ENCODE results near the gene ITGA2. TPM values are rescaled to one million over a fixed set of nuclear protein-coding genes. Genes with fewer than 3 reads are reported as not detected.

ITGA2 gene
- total and polyA plus RNA-seq, 2 experiments from 2014 or later = 10.4 to 21.5 TPM

DNA sequence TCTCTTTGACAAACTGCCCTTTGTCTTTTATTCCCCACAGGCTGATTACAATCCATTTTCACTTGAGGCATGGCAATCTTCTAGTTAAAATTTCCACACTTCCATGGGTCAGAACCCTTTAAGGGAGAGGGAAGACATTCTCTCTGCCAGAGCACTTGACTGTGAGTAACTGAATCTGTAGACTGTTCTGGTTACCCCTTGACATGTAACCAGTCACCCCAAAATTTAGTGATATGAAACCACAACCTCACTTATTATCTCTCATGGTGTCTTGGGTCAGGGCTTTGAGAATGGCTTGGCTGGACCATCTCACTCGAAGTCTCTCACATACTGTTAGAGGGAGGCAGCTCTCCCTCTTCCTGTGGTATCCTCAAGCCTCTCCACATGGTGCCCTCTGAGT, 14.0 kb downstream of the ITGA2 start:
- Histone ChIP-seq H3K79me2 (ENCODE audit: insufficient read depth) (peaks cover 90% of the 10 kb centered on the region), H3K36me3 (ENCODE audit: low read depth) (0 out of 2 replicates have a peak, but pooled peaks cover 3% of the 10 kb centered on the region), H3K9ac (no peak overlapping the region), H3K27me3 (replicated peaks; ENCODE audit: insufficient read depth) (no peaks in the 10 kb centered on the region), H3K27ac (no peak overlapping the region), H3K9me3 (ENCODE audit: low read depth) (no peaks in the 10 kb centered on the region), H2AFZ (no peak overlapping the region), H4K20me1 (ENCODE audit: insufficient read depth) (no peaks in the 10 kb centered on the region), H3K9me2 (ENCODE audit: insufficient read depth) (no peaks in the 10 kb centered on the region), H3K4me2 (ENCODE audit: unreplicated experiment) (no peak overlapping the region), H3F3A (ENCODE audit: insufficient read depth) (peaks cover 89% of the 10 kb centered on the region), H3K4me3 (no peak overlapping the region), H3K4me1 (ENCODE audit: insufficient read depth) (peaks cover 60% of the 10 kb centered on the region)
- TF ChIP-seq EZH2 (IDR thresholded peaks at IDR 0.05; ENCODE audit: insufficient read depth, poor library complexity, severe bottlenecking) (no peak), EZH2phosphoT487 (IDR thresholded peaks at IDR 0.05; ENCODE audit: insufficient read depth, low read depth) (no peak)
- in situ Hi-C loops (cut with MboI) = no loop called here
- no peak for DNase-seq
- 89 to 95% methylated on average over 1 of the region's 1 CpG for WGBS, 2 experiments (ENCODE audit: low coverage in 1 of 2, low lambda C conversion rate in 2 of 2, missing lambda C conversion rate in 2 of 2)

DNA sequence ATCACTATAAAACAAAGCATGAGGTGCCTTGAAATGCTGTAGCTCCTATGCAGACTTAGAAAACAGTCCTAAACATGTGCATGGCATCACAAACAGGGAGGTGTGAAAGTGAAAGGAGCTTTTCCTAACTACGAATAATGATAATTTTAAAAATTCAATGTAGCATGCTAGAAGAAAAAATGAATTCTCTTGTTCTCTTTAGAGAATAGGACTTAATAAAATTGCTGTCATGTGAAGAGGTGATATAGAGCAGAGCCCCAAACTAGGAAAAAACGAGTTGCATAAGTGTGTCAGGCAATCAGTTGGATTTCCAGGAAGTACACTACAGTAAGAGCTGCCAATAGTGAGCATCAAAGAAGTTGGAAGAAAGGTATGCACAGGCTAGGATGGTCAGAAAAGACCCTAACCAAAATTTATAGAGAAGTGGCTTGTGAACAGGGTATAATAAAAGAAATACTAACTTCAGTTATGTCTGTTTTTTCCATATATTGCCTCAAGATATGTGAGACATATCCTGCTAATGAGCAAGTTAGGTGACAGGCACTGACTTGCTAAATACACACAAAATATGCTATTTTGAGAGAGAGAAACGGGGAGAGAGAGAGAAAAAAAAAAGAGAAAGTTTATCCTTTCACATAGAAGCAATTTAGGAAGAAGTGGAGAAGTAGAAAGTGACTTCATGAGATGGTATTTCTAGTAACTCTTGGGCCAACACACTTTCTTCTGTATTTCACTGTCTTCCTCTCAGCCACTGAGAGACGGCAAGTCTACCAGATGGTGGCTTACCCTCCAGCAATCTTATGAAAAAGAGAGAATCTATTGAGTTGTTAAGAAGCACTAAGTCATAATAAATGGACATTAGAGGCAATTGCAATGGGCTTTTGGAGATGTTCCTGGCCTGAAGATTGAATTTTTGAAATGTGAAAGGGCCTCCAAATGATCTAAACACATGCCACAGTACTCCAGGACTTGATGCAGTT, 18.0 kb downstream of the ITGA2 start:
- in situ Hi-C loops (cut with MboI) = no loop called here
- peak; percentile 62 for DNase-seq
- H3K4me1 ChIP-seq (ENCODE audit: insufficient read depth) = peaks cover 71% of the 10 kb centered on the region
- H4K20me1 ChIP-seq (ENCODE audit: insufficient read depth) = no peaks in the 10 kb centered on the region
- H3K79me2 ChIP-seq (ENCODE audit: insufficient read depth) = peaks cover 89% of the 10 kb centered on the region
- no peaks in the 10 kb centered on the region for H3K9me3 ChIP-seq (ENCODE audit: low read depth)
- peak overlapping the region; percentile 53 for H3K9ac ChIP-seq
- no peaks in the 10 kb centered on the region for H3K27me3 ChIP-seq (replicated peaks; ENCODE audit: insufficient read depth)
- H2AFZ ChIP-seq = peak overlapping the region; percentile 64
- peaks cover 96% of the 10 kb centered on the region for H3F3A ChIP-seq (ENCODE audit: insufficient read depth)
- 0 out of 2 replicates have a peak, but pooled peaks cover 3% of the 10 kb centered on the region for H3K36me3 ChIP-seq (ENCODE audit: low read depth)
- TF ChIP-seq EZH2phosphoT487 (IDR thresholded peaks at IDR 0.05; ENCODE audit: insufficient read depth, low read depth) = no peak
- no peak for TF ChIP-seq EZH2 (IDR thresholded peaks at IDR 0.05; ENCODE audit: insufficient read depth, poor library complexity, severe bottlenecking)
- peak overlapping the region; percentile 73 for H3K27ac ChIP-seq
- H3K4me3 ChIP-seq = peak overlapping the region; percentile 65
- peak overlapping the region; percentile 74 for H3K4me2 ChIP-seq (ENCODE audit: unreplicated experiment)
- no peaks in the 10 kb centered on the region for H3K9me2 ChIP-seq (ENCODE audit: insufficient read depth)
- WGBS, 2 experiments (ENCODE audit: low coverage in 1 of 2, low lambda C conversion rate in 2 of 2, missing lambda C conversion rate in 2 of 2) = 12 to 15% methylated on average over 4 of the region's 4 CpGs

DNA sequence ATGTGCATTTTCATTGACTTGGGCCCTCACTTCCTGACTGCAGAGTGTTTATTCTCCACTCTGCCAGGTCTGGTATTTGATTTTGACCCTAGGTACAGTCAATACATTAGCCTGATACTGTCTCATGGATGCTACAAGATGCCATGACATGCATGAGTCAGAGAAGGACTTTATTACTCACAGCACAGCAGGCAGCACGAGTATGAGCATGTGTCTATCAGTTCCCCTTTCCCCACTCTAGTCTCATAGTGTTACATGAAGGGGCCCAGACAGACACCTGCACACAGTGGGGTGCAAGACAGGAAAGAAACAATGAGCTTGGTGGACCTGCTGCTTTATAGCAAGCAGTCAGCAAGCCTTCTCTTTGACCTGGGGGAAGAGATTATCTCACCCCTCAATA, 19.6 kb downstream of the ITGA2 start:
- peak; percentile 85 for DNase-seq
- H3K4me2 ChIP-seq (ENCODE audit: unreplicated experiment) = no peak overlapping the region
- peaks cover 98% of the 10 kb centered on the region for H3F3A ChIP-seq (ENCODE audit: insufficient read depth)
- peaks cover 89% of the 10 kb centered on the region for H3K79me2 ChIP-seq (ENCODE audit: insufficient read depth)
- H3K9ac ChIP-seq = no peak overlapping the region; the same call in 1 of the 2 replicates
- no peaks in the 10 kb centered on the region for H3K9me3 ChIP-seq (ENCODE audit: low read depth)
- H4K20me1 ChIP-seq (ENCODE audit: insufficient read depth) = no peaks in the 10 kb centered on the region
- no peaks in the 10 kb centered on the region for H3K27me3 ChIP-seq (replicated peaks; ENCODE audit: insufficient read depth)
- 0 to 6% methylated on average over 1 of the region's 1 CpG for WGBS, 2 experiments (ENCODE audit: low coverage in 1 of 2, low lambda C conversion rate in 2 of 2, missing lambda C conversion rate in 2 of 2)
- H3K4me1 ChIP-seq (ENCODE audit: insufficient read depth) = peaks cover 70% of the 10 kb centered on the region
- peak overlapping the region; percentile 73 for H3K27ac ChIP-seq
- no peak overlapping the region for H3K4me3 ChIP-seq
- H2AFZ ChIP-seq = no peak overlapping the region
- TF ChIP-seq EZH2 (IDR thresholded peaks at IDR 0.05; ENCODE audit: insufficient read depth, poor library complexity, severe bottlenecking) (no peak), EZH2phosphoT487 (IDR thresholded peaks at IDR 0.05; ENCODE audit: insufficient read depth, low read depth) (no peak)
- no peaks in the 10 kb centered on the region for H3K9me2 ChIP-seq (ENCODE audit: insufficient read depth)
- H3K36me3 ChIP-seq (ENCODE audit: low read depth) = no peaks in the 10 kb centered on the region
- in situ Hi-C loops (cut with MboI) = no loop called here

- no peak overlapping the region for H3K4me3 ChIP-seq
- no peak overlapping the region for H3K9ac ChIP-seq
- 100% methylated on average over 1 of the region's 1 CpG for WGBS, 2 experiments (ENCODE audit: low coverage in 1 of 2, low lambda C conversion rate in 2 of 2, missing lambda C conversion rate in 2 of 2)
- no peak overlapping the region for H3K4me2 ChIP-seq (ENCODE audit: unreplicated experiment)
- TF ChIP-seq EZH2phosphoT487 (IDR thresholded peaks at IDR 0.05; ENCODE audit: insufficient read depth, low read depth) (no peak), EZH2 (IDR thresholded peaks at IDR 0.05; ENCODE audit: insufficient read depth, poor library complexity, severe bottlenecking) (no peak)
- no peaks in the 10 kb centered on the region for H3K9me3 ChIP-seq (ENCODE audit: low read depth)
- H3F3A ChIP-seq (ENCODE audit: insufficient read depth) = peaks cover 99% of the 10 kb centered on the region
- no peaks in the 10 kb centered on the region for H4K20me1 ChIP-seq (ENCODE audit: insufficient read depth)
- H3K27ac ChIP-seq = peak overlapping the region; percentile 73
- DNase-seq = no peak
- H3K36me3 ChIP-seq (ENCODE audit: low read depth) = no peaks in the 10 kb centered on the region
- peaks cover 60% of the 10 kb centered on the region for H3K4me1 ChIP-seq (ENCODE audit: insufficient read depth)
- in situ Hi-C loops (cut with MboI) = no loop called here
- H3K79me2 ChIP-seq (ENCODE audit: insufficient read depth) = peaks cover 91% of the 10 kb centered on the region
- H3K27me3 ChIP-seq (replicated peaks; ENCODE audit: insufficient read depth) = no peaks in the 10 kb centered on the region
- no peak overlapping the region for H2AFZ ChIP-seq
- no peaks in the 10 kb centered on the region for H3K9me2 ChIP-seq (ENCODE audit: insufficient read depth)
Measured at GRCh38 chr5:53009816-53010215, 20.7 kb downstream of the ITGA2 start.

Data from GM23248 (cell line).